Cortex of kidney (tissue), 1 donor: ENCODE data around the gene ZNF117.
"Not testable (repeated sequence)": the region's sequence is repeated elsewhere in the genome, so short reads cannot be mapped to it uniquely, and the experiment has no call there.

Source experiments
- DNase-seq: peaks from one replicate; lab custom pipeline; 2025; lab: John Stamatoyannopoulos, UW

The ZNF117 gene

DNA sequence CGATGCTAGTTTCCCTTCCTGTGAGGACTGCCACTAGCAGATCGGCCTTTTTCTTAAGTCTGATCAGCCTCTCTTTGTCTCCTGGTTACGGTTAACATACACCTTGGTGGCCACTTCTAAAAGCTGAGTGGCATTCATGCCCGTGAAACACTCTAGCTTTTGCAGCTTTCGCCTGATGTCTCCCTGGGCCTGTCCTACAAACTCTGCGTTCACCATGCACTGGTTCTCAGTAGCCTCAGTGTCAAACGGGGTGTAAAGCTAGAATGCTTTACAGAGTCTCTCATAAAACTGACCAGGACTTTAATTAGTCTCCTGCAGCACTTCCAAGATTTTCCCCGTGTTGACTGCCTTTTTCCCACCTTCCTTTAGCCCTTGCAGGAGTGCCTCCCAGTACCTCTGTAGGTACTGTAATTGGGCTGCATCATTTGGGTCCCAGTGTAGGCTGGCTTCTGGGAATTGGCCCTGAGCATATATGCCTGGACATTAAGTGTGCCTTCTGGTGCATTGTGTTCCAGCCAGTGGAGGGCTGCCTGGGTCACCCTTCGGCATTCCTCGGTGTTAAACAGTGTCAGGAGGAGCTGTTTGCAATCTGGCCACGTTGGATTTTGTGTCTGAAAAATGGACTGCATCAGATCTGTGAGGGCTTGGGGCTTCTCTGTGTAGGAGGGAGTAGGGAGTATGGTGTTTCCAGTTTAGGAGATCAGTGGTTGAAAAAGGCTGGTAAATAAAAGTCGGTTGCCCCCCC, 6.5 kb upstream of the ZNF117 start:
- no peak for DNase-seq

DNA sequence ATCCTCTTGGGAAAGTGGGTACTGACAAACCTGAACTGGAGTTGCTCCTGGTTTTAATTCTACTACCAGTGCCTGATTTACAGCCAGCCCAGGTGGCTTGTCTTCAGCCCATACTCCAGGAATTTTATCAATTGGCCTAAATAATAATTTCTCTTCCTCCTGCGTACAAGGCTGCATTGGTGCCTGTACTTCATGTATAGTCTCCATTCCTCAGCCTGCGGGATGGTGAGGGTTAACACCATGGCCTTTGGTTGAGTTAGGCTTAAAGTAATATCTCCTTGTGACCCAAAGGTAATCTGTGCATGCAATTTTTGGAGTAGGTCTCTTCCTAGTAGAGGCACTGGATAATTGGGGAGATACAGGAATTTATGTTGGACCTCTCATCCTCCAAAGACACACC, 5.5 kb upstream of the ZNF117 start:
- no peak for DNase-seq

DNA sequence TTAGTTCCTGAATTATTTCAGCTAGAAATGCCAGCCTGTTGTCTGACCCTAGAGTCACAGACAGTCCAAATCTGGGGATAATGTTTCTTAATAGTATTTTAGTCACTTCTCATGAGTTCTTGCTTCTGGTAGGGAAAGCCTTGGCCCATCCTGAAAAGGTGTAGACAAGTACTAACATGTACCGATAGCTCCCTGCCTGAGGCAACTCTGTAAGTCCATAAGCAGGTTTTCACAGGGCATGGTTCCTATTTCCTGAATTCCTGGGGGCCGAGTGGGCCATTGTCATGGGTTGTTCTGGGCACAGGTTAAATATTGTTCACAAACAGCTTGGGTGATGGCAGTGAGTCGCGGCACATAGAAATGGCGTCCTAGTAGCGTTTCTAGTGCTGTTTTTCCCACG, 3.1 kb upstream of the ZNF117 start:
- no peak for DNase-seq

DNA sequence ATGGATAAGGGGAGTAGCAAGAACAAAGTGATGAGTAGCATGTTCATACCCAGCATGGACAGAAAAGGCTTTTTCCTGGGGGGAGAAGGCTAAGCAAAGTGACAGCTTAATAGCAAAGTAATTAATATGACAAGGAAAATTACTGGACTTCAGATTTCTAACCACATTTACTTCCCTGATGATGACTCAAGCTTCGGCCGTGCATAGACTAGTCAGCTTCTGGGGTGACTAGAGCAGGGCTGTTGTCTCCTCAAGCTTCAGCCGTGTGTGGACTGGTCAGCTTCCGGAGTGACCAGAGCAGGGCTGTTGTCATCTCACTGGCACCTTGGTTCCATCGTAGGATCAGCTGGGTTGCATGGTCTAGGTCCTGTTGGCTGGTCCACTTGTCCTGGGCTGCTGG, 2.1 kb upstream of the ZNF117 start:
- no peak for DNase-seq

DNA sequence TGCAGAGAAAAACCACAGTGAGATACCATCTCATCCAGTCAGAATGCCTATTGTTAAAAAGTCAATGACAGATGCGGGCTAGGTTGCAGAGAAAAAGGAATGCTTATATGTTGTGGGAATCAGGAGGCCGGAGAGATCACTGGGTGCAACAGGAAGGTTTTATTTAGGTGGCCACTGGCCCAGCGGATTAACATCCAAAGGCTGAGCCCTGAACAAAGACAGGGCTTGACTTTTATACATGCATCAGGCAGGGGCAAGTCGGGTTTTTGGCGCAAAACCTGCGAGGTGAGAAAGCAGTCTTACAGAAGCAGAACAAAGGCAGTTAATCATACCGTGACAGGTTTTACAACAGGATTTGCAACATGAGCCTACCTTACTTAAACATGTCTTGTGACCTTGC, 620 bp downstream of the ZNF117 start:
- DNase-seq: no peak

DNA sequence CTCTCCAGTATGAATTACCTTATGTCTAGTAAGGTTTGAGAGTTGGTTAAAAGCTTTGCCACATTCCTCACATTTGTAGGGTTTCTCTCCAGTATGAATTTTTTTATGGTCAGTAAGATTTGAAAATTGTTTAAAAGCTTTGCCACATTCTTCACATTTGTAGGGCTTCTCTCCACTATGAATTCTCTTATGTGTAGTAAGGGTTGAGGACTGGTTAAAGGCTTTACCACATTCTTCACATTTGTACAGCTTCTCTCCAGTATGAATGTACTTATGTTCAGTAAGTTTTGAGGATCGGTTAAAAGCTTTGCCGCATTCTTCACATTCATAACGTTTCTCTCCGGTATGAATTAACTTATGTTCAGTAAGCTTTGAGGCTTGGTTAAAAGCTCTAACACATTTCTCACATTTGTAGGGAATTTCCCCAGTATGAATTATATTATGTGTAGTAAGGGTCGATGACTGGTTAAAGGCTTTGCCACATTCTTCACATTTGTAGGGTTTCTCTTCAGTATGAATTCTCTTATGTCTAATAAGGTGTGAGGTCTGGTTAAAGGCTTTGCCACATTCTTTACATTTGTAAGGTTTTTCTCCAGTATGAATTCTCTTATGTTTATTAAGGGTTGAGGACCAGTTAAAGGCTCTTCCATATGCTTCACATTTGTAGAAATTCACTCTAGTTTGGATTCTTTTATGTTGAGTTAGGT, 12.2 kb downstream of the ZNF117 start:
- DNase-seq: no peak

DNA sequence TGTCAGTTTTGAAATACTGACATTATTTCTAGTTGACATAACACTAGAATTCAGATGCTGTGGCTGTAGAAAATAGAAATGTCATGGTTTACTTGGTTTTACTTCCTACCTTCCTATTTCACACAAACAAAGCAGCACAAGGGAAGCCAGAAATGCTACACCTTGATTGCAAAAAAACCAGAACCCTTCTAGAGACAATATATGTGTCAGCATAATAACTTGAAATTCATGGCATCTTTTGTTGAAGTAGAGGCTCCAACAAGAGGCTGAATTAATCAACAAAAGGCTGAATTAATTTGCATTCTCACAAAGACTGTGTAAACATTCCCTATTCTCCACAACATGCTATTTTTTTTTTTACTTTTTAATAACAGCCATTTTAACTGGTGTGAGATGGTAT, 25.2 kb downstream of the ZNF117 start:
- DNase-seq: no peak

DNA sequence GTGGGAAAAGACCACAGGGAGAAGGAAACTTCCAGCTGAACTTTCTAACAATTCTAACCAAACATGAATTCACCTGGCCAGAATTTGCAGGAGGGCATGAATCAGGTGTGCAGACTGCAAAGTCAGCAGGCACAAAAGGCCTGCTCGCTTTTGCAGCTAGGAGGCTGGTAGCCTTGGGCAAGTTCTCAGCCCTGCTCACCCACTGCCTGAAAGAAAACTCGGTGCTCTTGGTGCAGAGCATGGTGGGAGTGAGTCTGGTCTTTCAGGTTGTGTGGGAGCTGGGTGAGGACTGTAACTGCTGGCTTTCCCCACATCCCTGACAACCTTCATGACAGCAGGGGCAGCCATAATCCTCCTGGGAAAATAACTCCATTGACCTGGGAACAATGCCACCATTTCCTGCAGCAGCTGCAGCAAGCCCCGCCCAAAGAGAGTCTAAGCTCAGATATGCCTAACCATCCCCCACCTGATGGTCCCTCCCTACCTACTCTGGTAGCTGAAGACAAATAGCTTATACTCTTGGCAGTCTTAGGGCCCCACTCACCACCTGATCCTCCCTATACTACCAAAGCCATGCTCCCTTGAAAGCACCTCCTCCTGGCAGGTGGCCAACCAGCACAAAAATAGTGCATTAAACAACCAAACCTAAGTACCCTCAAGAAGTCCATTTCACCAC, 31.6 kb downstream of the ZNF117 start:
- DNase-seq: no peak

DNA sequence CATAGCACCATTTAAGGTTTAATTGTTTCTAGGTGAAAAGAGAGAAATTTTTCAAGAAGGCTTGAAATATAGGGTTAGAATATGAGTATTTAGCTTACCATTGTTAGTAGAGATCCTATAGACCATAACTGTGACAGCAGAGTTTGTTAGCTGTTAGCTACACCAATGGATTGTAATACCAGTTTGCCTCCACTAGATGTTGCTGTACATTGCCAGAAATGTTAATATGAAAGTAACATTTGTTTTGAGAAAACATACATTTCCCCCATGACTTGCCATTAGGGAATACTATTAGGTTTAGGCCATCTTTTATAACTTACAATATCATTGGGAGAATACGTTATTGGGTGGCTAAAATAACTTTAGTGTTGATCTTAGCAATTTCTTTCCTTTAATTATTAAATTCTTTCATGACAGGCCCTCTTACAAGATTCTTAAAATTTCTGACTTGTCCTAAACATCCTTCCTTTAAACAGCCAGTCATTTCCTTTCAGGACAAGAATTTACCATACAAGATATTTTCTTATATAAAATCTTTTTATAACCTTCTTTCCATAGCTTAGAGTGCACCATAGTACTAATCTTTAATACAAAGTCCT, 39.5 kb downstream of the ZNF117 start:
- DNase-seq: no peak

DNA sequence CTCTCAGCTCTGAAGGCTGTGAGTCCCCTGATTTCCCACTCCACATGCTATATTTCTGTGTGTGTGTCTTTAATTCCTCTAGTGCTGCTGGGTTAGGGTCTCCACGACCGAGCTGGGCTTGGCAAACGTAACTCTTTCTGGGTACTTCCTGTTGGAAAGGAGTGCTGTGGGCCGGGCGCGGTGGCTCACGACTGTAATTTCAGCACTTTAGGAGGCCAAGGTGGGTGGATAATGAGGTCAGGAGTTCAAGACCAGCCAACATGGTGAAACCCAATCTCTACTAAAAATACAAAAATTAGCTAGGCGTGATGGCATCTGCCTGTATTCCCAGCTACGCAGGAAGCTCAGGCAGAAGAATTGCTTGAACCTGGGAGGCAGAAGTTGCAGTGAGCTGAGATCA, 40.2 kb downstream of the ZNF117 start:
- DNase-seq: not testable (repeated sequence)

DNA sequence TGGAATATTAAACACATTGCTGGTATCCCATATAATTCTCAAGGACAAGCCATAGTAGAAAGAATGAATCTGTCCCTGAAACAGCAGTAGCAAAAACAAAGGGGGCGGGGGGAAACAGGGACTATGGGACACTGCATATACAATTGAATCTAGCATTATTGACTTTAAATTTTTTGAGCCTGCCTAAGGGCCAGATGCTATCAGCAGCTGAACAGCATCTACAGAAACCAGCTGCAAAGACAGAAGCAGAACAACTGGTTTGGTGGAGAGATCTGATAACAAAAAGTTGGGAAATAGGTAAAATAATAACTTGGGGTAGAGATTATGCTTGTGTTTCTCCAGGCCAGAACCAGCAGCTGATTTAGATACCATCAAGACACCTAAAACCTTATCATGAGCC, 42.1 kb downstream of the ZNF117 start:
- DNase-seq: not testable (repeated sequence)

DNA sequence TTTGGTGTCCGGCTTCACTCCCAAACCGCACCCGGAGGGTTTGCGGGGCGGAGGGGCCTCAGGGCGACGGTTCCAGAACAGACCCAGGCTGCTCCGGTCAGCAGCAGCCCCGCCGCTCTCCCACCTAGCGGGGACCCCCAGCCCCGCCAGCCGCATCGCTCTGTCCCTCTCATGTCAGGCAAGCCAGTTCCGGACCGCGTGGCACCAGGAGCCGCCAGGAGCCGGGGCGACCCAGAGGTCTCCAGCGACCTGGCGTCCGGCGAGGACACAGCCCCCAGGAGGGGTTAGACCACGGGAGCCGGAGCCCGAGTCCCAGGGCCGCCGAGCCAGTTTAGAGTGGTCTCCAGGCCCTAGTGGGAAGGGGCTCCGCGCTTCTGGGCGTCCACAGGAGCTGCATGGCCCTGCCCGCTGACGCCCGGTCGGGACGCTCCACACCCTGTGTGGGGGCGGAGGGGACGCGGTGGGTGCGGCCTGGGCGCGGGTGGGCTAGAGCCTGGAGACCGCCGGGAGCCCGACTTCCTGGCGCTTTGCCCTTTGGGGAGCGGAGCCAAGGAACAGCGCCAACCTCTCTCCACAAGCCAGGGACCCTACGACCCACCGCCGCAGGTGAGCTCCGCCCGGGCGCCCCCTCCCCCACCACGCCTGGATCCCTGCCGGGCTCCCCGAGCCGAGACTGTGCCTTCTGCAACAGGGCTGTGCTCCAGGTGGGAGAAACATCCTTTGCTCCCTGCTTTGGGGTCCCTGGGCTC, 43.4 kb downstream of the ZNF117 start:
- DNase-seq: no peak

DNA sequence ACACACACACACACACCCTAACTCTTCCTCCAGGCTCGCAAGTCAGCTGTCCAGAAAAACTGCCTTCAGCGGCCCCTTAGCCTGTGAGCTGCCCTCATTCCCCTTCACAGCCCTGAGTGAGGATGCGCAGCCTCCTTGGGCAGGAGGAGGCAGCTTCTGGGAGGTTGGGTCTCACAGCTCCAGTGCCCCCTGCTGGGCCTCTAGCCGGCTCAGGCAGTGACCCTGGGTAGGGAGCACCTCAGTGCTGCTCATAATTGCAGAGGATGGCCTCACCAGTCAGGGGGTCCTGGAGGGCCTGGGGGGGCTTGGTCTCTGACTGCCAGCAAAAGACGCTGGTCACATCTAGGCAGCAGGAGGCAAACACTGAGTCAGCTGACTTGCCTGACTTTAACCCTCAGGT, 44.1 kb downstream of the ZNF117 start:
- DNase-seq: no peak

DNA sequence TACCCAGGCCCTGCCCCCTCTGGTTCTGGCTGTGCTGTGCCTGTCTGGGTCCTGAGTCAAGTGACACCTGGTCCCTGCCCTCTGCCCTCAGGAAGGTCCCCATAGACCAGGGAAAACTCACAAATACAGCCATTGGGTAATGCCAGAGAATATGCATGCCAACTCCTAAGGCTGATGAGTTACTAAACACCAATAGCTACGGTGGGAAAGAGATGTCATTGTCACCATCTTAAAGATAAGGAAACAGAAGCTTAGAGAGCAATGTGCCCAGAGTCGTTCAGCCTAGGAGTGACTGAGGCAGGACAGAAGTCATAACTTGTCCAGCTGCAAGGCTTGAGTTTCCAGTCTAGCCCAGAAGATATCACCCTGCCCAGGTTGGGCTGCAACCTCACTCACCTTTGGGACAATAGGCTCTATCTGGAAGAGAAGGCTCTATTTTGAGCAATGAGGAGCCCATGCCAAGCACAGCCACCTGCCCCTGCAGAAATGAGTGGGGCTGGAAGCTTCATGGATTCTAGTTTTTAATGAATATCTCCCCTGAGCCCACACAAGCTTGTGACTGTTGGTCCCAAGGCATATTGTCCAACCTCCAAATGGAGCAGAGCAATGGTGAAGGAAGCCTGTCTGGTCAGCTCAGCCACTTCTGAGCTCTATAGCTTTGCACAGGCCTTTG, 45.2 kb downstream of the ZNF117 start:
- no peak for DNase-seq

DNA sequence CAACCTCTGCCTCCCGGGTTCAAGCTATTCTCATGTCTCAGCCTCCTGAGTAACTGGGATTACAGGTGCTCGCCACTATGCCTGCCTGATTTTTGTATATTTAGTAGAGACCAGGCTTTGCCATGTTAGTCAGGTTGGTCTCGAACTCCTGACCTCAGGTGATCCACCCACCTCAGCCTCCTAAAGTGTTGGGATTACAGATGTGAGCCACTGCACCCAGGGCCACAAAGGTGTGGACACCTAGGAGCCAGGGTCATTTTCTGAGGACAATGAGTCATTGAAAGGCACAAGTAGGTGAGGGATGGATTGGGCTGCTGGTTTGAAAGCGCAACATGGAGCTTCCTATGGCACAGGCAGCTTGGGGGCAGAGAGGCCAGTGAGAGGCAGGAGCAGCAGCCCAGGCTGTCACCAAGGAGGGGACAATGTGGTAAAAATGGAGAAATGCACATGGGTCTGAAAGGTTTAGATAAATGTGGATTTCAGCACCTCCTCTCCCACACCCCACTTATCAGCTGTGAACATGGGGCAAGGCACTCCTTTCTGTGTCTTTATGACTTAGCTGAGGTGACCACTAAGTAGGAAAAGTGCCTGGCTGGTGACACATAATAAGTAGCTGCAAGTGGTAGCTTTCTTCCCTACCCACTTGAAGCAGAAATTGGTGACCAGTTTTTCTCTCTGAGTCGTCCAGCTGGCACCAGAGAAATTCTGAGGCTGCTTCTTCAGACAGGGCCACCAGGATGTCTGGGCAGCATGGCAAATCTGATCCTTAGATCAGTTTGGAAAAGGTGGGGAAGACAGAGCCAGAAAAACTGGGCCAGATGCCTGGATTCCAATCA, 46.0 kb downstream of the ZNF117 start:
- not testable (repeated sequence) for DNase-seq

DNA sequence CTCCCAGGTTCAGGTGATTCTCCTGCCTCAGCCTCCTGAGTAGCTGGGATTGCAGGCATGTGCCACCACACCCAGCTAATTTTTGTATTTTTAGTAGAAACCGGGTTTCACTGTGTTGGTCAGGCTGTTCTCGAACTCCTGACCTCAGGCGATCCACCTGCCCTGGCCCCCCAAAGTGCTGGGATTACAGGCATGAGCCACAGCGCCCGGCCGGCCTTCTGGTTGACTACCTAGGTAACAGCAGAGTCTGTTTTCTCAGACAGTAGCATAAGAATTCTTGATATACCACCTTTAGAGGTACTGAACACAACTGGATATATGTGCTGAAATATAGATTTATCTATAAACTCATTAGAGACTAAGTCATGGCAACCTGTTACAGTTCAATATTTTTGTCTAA, 50.8 kb downstream of the ZNF117 start:
- not testable (repeated sequence) for DNase-seq

DNA sequence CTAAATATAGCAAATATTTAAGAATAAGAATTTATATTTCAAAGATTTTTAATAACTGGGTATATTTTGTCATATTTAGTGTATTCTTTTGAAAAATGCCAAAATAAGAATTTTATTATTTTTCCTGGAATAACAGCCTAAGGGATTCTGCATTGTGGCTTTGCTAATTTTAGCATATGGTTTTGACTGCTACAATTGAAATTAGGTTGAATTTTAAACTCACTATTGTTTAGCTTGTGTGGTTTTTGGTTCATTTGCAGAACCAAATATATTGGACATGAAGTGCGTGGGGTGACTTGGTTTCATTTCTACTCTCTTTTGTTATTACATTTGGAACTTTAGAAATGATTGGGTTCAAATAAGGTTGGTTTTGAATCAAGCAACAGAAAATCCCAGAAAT, 52.3 kb downstream of the ZNF117 start:
- no peak for DNase-seq

DNA sequence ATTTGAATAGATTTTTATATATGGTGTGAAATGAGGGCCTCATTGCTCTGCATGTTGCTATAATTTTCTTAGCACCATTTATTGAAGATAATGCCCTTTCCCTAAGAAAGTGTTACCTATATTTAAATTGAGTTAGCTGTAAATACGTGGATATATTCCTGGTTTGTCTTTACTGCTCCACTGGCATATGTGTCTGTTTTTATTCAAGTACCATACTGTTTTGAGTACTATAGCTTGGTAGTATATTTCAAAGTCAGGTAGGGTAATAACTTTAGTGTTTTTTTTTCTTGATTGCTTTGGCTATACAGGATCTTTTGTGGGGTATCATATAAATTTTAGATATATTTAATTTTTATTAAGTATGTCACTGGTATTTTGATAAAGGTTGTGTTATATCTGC, 56.4 kb downstream of the ZNF117 start:
- no peak for DNase-seq

DNA sequence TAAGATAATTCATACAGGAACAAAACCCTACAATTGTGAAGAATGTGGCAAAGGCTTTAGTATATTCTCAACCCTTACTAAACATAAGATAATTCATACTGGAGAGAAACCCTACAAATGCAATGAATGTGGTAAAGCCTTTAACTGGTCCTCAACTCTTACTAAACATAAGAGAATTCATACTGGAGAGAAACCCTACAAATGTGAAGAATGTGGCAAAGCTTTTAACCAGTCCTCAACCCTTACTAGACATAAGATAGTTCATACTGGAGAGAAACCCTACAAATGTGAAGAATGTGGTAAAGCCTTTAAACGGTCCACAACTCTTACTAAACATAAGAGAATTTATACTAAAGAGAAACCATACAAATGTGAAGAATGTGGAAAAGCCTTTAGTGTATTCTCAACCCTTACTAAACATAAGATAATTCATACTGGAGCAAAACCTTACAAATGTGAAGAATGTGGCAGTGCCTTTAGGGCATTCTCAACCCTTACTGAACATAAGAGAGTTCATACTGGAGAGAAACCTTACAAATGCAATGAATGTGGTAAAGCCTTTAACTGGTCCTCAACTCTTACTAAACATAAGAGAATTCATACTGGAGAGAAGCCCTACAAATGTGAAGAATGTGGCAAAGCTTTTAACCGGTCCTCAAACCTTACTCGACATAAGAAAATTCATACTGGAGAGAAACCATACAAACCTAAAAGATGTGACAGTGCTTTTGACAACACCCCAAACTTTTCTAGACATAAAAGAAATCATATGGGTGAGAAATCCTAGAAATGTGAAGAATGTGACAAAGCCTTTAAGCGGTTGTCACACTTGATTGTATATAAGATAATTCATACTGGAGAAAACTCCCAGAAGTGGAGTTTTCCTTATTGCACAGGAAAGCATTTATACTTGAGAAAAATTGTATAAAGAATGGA, 62.3 kb downstream of the ZNF117 start:
- not testable (repeated sequence) for DNase-seq
